ENCODE measurements around the gene SLC16A6. TPM values are rescaled to one million over a fixed set of nuclear protein-coding genes. Genes with fewer than 3 reads are reported as not detected.
"Not testable (repeated sequence)": the region's sequence is repeated elsewhere in the genome, so short reads cannot be mapped to it uniquely, and the experiment has no call there.

The SLC16A6 gene
- total RNA-seq, 1 donor from 2014 or later = 0.73 TPM

- no peak for DNase-seq (ENCODE audit: low read depth, low spot score)
Measured at GRCh38 chr17:68248891-68249290, 42.0 kb downstream of the SLC16A6 start.

- DNase-seq (ENCODE audit: low read depth, low spot score) = peak; percentile 7
Measured at GRCh38 chr17:68248199-68248825, 42.6 kb downstream of the SLC16A6 start.

GRCh38 chr17:68247445-68248198, 43.3 kb downstream of the SLC16A6 start, which contains the start of gene AMZ2:
TSS of gene AMZ2 (plus strand) at chr17:68248043. CDS start at chr17:68250188, 2,145 bp downstream.
- peak; percentile 70 for DNase-seq (ENCODE audit: low read depth, low spot score)

GRCh38 chr17:68246271-68247028, 44.5 kb downstream of the SLC16A6 start:
- no peak for DNase-seq (ENCODE audit: low read depth, low spot score)

- DNase-seq (ENCODE audit: low read depth, low spot score) = no peak
Measured at GRCh38 chr17:68239632-68240366, 51.1 kb downstream of the SLC16A6 start.

GRCh38 chr17:68238871-68239253, 52.1 kb downstream of the SLC16A6 start:
- DNase-seq (ENCODE audit: low read depth, low spot score) = no peak

GRCh38 chr17:68238164-68238870, 52.6 kb downstream of the SLC16A6 start:
- DNase-seq (ENCODE audit: low read depth, low spot score) = no peak

- not testable (repeated sequence) for DNase-seq (ENCODE audit: low read depth, low spot score)
Measured at GRCh38 chr17:68237369-68238163, 53.4 kb downstream of the SLC16A6 start.

GRCh38 chr17:68235336-68235791, 55.6 kb downstream of the SLC16A6 start:
- DNase-seq (ENCODE audit: low read depth, low spot score) = not testable (repeated sequence)

GRCh38 chr17:68234726-68235335, 56.1 kb downstream of the SLC16A6 start:
- not testable (repeated sequence) for DNase-seq (ENCODE audit: low read depth, low spot score)

GRCh38 chr17:68232741-68233140, 58.2 kb downstream of the SLC16A6 start:
- DNase-seq (ENCODE audit: low read depth, low spot score) = not testable (repeated sequence)

GRCh38 chr17:68231541-68231940, 59.4 kb downstream of the SLC16A6 start:
- no peak for DNase-seq (ENCODE audit: low read depth, low spot score)

- not testable (repeated sequence) for DNase-seq (ENCODE audit: low read depth, low spot score)
Measured at GRCh38 chr17:68231131-68231530, 59.8 kb downstream of the SLC16A6 start.

- DNase-seq (ENCODE audit: low read depth, low spot score) = no peak
Measured at GRCh38 chr17:68229619-68230018, 61.3 kb downstream of the SLC16A6 start.

- no peak for DNase-seq (ENCODE audit: low read depth, low spot score)
Measured at GRCh38 chr17:68228817-68229570, 61.9 kb downstream of the SLC16A6 start.

GRCh38 chr17:68228039-68228680, 62.8 kb downstream of the SLC16A6 start:
- not testable (repeated sequence) for DNase-seq (ENCODE audit: low read depth, low spot score)

- DNase-seq (ENCODE audit: low read depth, low spot score) = not testable (repeated sequence)
Measured at GRCh38 chr17:68225055-68225454, 65.9 kb downstream of the SLC16A6 start.

GRCh38 chr17:68222606-68223005, 68.3 kb downstream of the SLC16A6 start:
- DNase-seq (ENCODE audit: low read depth, low spot score) = no peak
